ENCODE data around the gene TEKTIP1. TPM values are rescaled to one million over a fixed set of nuclear protein-coding genes. Genes with fewer than 3 reads are reported as not detected.

The TEKTIP1 gene
- total RNA-seq, 2 donors from 2014 or later: not detected

DNA sequence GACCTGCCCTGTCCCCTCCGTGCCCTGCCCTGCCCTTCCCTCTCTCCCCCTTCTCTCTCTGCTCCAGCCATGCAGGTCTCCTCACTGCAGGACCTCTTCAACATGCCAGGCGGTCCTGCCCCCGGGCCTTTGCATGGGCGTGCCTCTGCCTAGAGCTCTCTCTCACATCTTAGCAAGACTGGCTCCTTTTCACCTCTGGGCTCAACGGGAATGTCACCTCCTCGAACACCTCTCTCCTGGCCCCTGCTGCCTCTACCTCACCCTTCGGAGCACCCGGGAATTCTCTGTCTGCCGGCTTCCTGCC, 12.8 kb downstream of the TEKTIP1 start:
- H3K27me3 ChIP-seq: no peaks in the 10 kb centered on the region
- H3K9me3 ChIP-seq: no peaks in the 10 kb centered on the region
- no peak overlapping the region for H3K27ac ChIP-seq
- no peak overlapping the region for H3K4me3 ChIP-seq
- no peak for TF ChIP-seq CTCF (IDR thresholded peaks at IDR 0.05)
- H3K4me1 ChIP-seq: peaks cover 0 to 34% of the 10 kb centered on the region in 2 donors
- no peak for DNase-seq (ENCODE audit: low spot score)
- H3K36me3 ChIP-seq: no peaks in the 10 kb centered on the region

DNA sequence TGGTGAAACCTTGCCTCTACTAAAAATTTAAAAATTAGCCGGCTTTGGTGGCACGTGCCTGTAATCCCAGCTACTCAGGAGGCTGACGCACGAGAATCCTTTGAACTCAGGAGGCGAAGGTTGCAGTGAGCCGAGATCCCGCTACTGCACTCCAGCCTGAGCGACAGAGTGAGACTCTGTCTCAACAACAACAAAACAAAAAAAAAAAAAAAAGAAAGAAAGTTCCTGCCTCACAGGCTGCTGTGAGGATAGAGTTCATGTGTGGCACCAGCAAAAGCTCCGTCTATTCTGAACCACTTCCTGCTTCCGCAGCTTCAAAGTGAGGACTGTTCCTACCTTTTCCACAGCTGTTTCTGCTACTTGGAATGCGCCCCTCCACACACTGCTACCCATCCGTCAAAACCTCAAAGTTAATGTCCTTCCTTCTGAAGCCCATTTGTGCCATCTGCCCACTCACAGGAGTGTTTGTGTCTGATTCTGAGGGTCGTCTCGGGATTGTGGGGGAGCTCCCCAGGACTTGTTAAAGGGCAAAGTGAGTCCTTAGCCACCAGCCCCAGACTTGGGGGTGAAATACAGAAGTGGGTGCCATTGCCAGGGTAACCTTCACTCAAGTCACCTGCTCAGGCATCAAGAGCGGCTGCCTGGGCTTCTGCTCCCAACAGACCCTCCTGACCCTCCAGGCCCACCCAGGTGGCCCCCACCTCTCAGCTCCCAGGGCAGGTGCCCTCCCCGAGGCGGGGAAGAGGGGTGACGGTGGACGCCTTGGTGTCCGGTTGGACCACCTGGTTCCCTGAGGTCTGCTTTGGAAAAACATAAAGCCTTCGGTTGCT, 15.5 kb downstream of the TEKTIP1 start:
- Histone ChIP-seq H3K27ac (peak overlapping the region in 1 of 2 donors; percentile 31), H3K36me3 (no peaks in the 10 kb centered on the region), H3K27me3 (no peaks in the 10 kb centered on the region), H3K4me1 (peaks cover 0 to 44% of the 10 kb centered on the region in 2 donors), H3K4me3 (no peak overlapping the region), H3K9me3 (no peaks in the 10 kb centered on the region)
- no peak for DNase-seq (ENCODE audit: low spot score)
- no peak for TF ChIP-seq CTCF (IDR thresholded peaks at IDR 0.05)

DNA sequence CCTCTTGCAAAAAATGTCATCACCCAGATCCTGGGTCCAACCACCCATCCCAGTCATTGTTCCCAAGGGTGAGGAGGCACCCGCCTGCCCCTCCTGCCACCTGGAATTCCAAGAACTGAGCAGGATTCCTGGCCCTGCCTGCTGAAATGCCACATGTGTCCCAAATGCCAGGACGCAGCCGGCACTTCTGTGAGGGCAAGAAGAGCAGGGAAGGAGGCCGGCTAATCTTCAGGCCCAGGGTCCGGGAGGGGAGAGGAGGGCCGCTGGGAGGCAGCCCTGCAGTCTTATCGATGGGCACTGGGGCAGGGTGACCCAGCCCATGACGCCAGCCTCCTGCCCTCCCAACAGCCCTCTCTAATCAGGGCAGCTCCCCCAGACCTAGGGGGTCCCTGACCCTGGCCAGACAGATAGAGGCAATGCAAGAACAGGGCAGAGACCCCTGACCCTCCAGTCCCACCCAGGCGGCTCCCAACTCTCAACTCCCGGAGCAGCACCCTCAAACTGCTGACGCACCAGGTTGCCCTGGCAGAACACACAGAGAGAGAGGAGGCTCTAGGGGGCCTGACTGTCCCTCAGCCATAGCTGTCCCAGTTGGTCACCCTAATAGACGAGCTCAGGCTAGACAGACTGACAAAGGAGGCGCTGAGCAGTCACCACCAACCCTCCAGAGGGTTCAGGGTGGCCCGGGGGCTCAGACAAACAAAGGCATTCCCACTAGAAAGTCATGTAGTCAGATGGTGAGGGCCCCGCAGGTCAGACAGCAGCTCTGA, 16.9 kb downstream of the TEKTIP1 start:
- Histone ChIP-seq H3K27ac (peak overlapping the region in 1 of 2 donors; percentile 84), H3K4me3 (peak overlapping the region; percentile 76 to 96), H3K4me1 (peaks cover 0 to 44% of the 10 kb centered on the region in 2 donors), H3K9me3 (no peaks in the 10 kb centered on the region), H3K27me3 (no peaks in the 10 kb centered on the region), H3K36me3 (no peaks in the 10 kb centered on the region)
- TF ChIP-seq CTCF (IDR thresholded peaks at IDR 0.05): no peak
- no peak for DNase-seq (ENCODE audit: low spot score)

DNA sequence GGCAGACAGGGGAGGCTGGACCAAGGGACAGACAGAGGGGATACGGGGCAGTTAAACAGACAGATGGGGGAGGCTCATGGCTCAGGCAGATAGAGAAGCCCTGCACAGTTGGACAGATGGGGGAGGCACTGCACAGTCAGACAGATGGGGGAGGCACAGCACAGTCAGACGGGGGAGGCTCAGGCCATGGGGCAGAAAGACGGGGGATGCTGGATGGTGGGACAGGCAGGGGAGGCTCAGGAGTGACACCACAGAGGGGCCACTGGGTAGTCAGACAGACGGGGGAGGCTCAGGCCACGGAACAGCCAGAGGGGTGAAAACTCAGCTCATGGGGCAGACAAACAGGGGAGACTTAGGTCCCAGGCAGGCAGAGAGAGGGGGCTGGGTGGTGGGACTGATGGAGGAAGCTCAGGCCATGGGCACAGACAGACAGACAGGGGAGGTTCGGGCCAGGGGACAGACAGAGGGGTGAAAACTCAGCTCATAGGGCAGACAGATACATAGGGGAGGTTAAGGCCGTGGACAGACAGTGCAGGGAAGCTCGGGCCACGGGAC, 17.5 kb downstream of the TEKTIP1 start:
- Histone ChIP-seq H3K9me3 (no peaks in the 10 kb centered on the region), H3K27ac (peak overlapping the region in 1 of 2 donors; percentile 84), H3K4me3 (peak overlapping the region; percentile 76 to 96), H3K27me3 (no peaks in the 10 kb centered on the region), H3K4me1 (peaks cover 0 to 44% of the 10 kb centered on the region in 2 donors), H3K36me3 (no peaks in the 10 kb centered on the region)
- no peak for TF ChIP-seq CTCF (IDR thresholded peaks at IDR 0.05)
- DNase-seq (ENCODE audit: low spot score): no peak

- H3K27ac ChIP-seq: peak overlapping the region; percentile 82 to 84
- DNase-seq (ENCODE audit: low spot score): no peak
- TF ChIP-seq CTCF (IDR thresholded peaks at IDR 0.05): no peak
- H3K9me3 ChIP-seq: no peaks in the 10 kb centered on the region
- no peaks in the 10 kb centered on the region for H3K36me3 ChIP-seq
- peaks cover 0 to 44% of the 10 kb centered on the region in 2 donors for H3K4me1 ChIP-seq
- peak overlapping the region; percentile 76 to 96 for H3K4me3 ChIP-seq
- H3K27me3 ChIP-seq: no peaks in the 10 kb centered on the region
Observed at GRCh38 chr19:3556978-3557460, 18.0 kb downstream of the TEKTIP1 start.

Data from right atrium auricular region (tissue), 2 donors.